Measurements from ENCODE around the gene MBP.

MBP gene

DNA sequence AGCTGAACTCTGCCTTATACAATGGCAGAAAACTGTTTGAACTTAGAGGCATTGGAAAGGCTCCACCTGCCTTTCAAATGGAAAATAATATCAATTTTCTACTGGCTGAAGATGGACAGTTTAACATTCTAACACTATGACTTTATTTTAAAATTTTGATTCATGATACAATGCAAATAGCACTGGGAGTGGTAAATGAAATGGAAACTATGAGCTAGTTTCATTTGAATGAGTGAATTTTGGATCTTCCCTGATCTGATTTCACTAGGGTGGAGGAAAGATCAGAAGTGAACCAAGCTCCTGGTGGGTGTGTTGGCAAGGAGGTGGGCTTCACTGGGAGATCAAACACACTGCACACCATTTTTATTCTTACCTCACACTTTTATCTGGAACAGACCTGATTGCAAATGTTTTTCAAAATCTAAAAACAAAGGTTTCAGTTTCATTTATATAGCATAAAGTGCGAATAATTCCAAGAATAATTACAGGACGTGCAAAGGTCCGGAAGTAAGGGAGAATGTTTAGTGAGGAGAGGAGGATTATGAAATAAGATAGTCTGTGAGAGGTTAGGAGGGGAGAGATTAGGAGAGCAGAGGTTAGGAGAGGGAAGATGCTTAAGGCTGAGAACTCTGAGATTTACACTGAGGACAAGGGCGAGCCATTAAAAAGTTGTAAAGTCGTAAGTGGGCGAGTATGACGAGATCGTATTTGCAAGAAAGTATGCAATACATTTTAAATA, 18.6 kb upstream of the MBP start:
- DNase-seq (ENCODE audit: low spot score): no peak

DNA sequence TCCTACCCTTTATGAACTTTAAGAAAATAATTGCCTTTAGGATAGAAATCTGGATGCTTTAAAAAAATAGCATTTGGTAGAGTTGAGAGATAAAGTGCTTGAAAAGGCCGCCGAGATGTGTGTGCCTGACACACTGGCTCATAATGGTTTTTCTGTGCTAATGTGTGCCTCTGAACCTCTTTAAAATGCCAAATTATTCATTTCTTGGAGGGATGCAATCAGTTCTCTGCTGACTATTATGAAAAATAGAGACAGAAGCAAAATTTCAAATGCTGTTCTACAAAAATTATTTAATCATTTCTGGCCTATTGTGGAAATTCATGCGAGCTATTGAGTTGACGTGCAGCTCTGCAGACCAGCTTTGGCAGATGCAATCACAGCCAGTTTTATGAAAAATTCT, 18.0 kb upstream of the MBP start:
- DNase-seq (ENCODE audit: low spot score): no peak

DNA sequence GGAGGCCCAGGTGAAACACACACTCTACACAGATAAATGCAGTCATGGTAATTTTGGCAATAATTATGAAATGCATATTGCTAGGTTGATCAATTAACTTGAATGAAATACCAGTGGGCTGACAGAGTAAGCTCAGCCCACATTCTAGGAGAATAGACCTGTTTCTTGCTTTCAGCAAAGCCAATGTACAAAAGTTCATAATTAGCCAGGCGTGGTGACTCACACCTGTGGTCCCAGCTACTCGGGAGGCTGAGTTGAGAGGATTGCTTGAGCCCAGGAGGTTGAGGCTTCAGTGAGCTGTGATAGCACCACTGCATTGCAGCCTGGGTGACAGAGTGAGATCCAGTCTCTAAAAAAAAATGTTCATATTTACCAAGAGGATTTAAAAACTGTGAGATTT, 15.7 kb upstream of the MBP start:
- DNase-seq (ENCODE audit: low spot score): no peak

DNA sequence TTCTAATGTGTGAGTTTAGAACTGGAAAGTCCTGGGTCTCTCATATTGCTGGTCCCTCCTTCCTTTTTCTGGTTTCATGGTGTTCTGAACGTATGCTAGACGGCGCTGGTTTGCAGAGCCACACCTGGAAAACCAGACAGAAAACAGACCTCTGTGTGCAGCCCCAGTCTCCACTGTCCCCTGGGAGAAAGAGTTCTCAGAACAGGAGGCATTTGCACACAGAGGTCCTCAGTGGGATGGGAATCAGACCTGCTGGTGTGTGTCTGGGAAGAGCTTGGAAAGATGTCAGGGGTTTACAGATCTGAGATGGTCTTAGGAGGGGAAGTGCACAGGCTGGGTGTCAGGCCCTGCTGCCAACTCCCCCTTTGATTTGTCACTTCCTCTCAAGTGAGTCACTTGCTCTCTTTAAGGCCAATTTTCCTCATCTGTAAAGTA, 14.9 kb upstream of the MBP start:
- DNase-seq (ENCODE audit: low spot score): no peak

DNA sequence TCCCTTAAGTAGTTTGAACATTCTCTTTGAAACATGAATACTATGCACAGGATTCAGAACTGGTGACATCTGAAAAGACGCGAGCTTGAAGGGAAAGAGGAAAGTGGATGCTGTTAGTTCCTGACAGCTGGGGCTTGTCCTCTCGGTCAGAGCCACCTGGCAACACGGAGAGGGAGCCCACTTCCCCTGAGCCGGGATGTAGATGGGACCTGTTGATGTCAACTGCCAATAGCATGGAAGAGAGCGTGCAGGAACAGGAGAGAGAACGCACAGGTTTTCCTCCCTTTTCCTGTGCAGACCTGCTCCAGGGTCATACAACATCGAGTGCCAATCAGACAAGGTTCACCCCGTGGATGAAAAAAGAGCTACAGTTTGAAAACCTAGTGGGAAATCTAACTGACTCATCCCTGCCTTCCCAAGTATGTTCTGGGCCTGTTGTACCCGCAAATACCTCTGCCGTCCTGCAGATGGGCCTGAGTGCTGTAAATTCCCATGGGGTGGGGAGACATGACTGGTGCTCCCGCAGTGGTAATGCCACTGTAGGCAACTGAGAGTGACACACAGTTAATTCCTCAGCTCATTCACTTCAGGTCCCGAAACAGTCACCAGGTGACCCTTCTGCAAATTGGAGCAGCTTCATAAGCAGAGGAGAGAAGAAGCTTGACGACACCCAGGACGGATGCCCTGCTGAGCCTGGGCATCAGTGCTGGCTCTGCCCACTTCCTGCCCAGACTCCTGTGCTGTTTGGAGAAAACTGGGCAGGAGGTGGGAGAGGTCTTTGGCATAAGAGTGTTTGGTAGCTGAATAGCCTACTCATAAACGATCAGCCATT, 13.9 kb upstream of the MBP start:
- DNase-seq (ENCODE audit: low spot score): no peak

DNA sequence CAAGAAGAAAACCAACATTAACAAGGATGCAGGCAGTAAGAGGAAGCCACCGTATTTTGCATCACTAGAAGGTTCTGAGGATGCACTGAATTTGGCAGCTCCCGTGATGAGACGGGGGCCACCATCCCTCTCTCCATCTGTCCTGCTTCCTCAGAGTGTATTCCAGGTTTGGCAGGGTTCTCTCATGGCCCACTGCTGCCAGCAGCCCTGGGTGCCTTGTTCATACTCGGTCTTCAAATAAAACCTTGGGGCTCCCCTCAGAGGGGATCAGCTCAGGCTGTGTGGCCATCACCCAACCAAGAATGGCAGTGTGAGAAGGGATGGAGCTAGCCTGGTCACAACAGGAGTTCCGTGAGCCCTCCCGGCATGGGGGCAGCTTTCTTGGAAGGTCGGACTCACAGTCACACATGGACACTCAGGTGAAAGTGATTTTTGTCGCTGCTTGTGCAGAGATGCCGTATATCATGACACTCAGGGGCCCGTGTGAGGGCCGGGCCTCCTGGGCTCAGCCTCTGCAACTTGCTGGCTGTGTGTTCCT, 12.8 kb upstream of the MBP start:
- DNase-seq (ENCODE audit: low spot score): no peak

DNA sequence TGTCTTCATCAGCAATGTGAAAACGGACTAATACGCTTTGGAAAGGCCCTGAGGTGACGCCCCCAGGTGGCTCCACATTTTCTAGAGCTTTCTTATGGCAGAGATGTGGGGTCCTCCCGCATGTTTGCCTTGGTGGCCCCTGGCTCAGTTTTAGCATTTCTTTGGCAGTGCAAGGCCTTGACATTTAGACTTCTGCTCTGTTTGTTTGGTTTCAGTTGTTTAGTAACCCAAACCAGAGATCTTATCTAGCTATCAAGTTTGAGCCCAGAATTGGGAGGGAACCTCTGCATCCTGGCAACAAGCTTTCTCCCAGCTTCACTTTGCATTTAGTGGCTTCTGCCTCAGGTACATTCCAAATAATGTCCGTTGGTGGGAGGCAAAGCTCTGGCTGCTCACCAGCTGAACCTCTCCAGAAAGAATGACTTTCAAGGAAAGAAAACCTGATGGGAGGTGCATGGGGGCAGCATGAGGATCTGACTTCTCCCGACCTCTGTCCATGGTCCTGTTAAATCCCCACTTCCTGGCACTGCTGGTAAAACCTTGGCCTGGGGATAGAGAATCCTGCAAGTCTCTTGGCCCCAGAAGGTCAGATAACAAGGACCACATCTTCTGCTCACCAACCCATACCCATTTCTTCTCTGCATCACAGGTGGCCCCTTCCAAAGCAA, 12.0 kb upstream of the MBP start:
- DNase-seq (ENCODE audit: low spot score): no peak

DNA sequence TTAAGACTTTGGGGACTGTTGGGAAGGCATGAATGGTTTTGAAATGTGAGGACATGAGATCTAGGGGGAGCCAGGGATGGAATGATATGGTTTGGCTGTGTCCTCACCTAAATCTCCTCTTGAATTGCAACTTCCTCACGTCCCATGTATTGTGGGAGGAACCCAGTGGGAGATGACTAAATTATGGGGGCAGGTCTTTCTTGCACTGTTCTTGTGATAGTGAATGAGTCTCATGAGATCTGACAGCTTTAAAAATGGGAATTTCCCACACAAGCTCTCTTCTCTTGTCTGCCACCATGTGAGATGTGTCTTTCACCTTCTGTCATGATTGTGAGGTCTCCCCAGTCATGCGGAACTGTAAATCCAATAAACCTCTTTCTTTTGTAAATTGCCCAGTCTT, 11.5 kb upstream of the MBP start:
- no peak for DNase-seq (ENCODE audit: low spot score)

DNA sequence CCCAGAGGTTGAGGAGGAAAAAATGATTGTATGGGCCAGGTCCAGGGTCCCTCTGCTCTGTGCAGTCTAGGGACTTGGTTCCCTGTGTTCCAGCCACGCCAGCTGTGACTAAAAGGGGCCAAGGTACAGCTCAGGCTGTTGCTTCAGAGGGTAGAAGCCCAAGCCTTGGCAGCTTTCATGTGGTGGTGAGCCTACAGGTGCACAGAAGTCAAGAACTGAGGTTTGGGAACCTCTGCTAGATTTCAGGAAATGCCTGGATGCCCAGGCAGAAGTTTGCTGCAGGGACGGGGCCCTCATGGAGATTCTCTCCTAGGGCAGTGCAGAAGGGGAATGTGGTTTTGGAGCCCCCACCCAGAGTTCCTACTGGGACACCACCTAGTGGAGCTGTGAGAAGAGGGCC, 10.6 kb upstream of the MBP start:
- no peak for DNase-seq (ENCODE audit: low spot score)

DNA sequence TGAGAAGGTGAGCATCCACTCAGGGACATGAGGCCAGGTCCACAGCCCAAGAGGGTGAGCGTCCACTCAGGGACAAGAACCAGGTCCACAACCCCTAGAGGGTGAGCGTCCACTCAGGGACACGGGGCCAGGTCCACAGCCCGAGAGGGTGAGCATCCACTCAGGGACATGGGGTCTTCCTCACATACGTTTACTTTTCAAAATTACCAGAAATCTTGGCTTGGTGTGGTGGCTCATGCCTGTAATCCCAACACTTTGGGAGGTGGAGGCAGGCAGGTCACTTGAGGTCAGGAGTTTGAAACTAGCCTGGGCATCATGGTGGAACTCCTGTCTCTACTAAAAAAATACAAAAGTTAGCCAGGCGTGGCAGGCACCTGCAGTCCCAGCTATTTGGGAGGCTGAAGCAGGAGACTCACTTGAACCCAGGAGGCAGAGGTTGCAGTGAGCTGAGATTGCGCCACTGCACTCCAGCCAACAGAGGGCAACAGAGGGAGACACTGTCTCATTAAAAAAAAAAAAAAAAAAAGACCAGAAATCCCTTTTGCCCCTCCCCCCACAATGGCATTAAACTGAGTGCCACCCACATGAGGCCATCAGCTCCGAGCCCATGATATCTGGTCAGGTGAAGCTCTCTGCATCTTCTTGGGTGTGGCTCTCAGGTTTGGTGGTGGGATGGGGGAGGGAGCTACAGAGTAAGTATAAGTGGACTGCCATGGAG, 9.0 kb upstream of the MBP start:
- no peak for DNase-seq (ENCODE audit: low spot score)

DNA sequence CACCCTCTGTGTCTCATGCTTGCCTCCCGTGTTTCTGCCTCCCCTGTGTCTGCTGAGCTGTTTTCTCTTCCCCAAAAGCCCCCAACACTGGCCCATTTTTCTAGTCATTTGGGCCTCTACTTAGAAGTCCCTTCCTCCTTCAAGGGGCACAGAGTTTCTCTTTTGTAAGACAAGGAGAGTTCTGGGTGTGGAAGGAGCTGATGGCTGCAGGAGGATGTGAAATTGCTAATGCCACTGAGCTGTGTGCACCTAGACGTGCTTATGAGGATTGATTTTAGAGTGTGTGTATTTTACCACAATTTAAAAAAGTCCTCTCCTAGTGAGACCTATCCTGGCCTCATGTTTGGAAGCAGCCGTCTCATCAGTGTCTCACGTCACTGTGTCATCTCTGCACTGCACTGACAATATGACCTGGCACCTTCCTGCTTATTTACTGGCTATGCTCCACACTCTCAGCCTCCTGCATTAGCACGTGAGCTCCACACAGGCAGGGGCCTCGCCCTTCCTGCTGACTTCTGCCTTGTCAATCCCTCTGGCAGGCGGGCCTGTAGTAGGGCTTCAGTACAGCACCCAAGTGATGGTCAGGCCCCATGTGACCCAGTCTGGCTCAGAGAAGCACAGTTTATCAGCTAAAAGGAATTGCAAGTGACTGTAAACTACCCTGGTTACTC, 8.0 kb upstream of the MBP start:
- DNase-seq (ENCODE audit: low spot score): no peak

DNA sequence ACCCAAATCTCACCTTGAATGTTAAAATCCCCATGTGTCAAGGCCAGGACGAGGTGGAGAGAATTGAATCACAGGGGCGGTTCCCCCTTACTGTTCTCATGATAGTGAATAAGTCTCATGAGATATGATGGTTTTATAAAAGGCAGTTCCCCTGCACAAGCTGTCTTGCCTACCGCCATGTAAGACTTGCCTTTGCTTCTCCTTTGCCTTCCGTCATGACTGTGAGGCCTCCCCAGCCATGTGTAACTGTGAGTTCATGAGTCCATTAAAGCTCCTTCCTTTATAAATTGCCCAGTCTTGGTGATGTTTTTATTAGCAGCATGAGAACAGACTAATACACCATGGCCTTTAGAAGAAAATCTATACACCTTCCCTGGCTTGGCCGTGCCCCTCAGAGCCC, 7.4 kb upstream of the MBP start:
- DNase-seq (ENCODE audit: low spot score): no peak

DNA sequence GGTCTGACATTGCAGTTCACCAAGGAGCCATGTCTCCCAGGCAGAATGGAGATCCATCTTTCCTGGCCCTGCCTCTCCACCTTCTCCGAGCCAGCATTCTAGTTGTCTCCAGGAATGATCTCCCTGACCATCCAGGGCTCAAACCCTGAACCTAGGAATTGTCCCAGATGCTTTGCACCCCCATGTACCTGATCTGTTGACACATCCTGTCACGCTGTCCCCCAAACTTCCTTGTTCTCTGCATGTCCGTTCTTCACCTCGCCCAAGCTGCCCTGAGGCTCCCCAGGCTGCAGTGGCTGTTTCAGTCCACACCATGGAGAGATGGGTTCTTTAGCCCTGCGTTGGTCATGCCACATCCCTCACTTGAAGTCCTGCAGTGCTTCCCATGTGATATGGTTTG, 7.0 kb upstream of the MBP start:
- no peak for DNase-seq (ENCODE audit: low spot score)

DNA sequence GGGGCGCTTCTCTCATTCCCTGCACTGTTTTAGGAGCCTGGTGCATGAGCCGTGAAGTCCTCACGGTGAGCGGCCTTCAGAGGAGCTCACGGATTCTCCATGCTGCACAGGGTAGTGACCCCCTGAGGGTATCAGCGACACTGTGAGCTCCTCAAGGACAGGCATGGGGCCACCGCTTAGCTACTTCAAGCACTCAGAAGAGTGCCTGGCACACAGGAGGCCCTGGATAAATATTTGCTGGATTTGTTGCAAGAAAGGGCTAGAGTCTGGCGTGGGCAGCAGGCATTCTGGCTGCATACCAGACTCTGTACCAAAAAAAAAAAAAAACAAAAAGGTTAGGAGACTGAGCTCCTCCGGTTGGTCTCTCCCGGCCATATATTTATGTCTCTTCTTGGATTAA, 5.7 kb upstream of the MBP start:
- DNase-seq (ENCODE audit: low spot score): no peak

DNA sequence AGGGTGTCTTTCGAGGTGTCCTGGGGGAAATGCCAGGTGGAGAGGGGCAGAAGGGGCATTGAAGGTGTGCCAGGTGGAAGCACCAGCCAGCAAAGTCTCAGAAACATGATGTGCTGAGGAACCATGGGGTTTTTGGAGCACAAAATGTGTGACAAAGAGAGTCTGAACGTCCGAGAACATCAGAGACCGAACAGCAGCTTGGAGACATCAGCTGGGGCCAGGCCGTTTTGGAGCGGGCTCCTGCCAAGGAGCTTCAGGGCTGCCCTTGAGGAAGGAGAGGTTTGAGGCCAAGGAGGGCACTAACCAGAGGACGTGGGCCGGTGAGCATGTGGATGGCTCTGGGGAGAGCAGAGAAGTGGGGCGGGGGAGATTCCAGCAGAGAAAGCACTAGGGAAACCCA, 5.3 kb upstream of the MBP start:
- no peak for DNase-seq (ENCODE audit: low spot score)

DNA sequence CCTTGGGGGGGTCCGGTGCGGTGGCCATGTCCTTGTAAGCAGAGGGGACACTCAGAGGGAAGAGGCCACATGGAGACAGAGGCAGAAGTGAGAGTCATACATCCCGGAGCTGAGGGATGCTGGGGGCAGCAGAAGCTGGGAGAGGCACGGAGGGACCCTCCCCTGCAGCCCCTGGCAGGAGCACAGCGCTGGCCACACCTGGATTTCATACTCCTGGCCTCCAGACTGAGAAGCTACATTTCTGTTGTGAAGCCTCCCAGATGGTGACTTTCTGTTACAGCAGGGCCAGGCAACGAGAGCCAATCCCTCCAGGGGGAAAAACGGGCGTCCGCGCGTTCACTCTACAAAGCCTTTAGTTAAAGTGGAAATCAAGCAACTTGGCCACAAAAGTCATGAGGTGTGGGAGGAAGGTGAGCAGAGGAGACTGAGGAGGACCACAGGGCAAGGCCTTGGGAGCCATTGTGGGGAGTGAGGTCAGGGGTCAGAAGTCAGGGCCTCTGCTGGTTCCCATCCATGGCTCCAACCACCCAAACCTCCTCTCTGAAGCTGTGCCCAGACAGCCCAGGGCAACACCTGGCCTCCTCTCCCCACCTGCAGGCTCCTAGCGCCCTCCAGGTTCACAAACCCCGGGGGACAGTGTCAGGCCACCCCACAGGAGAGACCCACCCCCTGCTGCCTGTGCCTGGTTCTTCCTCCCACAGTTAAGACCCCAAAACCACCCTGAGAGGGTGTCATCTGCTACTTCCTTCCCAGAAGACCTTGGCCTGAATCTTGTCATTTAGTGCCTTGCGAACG, 4.5 kb upstream of the MBP start:
- DNase-seq (ENCODE audit: low spot score): no peak

DNA sequence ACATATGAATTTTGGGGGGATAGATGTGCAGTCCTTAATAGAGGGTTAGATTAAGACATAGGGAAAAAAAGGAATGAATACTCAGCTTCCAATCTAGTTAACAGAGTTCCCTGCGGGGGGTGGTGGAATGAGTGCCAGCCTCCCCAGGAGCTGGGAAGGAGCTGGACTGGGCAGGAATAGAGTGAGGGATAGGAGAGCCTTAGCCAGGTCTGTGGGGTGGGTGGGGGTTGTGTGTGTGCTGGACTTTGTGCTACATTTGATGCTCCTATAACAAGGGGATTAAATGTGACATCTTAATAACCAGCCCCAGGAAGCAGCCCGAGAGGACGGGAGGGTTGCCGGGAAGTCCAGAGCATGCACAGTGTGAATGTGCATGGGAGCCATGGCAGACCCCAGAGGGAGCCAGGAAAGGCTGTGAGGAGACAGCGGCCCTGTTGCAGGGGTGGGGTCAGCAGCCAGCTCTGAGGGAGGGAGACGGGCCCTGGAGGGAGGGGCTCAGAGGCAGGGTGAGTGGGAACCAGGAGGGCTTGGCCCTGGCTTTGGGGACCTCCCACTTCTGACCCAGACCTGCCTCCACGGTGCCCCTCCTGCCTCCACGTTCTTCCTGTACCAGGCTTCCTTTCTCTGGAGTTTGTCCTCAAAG, 3.6 kb upstream of the MBP start:
- no peak for DNase-seq (ENCODE audit: low spot score)

DNA sequence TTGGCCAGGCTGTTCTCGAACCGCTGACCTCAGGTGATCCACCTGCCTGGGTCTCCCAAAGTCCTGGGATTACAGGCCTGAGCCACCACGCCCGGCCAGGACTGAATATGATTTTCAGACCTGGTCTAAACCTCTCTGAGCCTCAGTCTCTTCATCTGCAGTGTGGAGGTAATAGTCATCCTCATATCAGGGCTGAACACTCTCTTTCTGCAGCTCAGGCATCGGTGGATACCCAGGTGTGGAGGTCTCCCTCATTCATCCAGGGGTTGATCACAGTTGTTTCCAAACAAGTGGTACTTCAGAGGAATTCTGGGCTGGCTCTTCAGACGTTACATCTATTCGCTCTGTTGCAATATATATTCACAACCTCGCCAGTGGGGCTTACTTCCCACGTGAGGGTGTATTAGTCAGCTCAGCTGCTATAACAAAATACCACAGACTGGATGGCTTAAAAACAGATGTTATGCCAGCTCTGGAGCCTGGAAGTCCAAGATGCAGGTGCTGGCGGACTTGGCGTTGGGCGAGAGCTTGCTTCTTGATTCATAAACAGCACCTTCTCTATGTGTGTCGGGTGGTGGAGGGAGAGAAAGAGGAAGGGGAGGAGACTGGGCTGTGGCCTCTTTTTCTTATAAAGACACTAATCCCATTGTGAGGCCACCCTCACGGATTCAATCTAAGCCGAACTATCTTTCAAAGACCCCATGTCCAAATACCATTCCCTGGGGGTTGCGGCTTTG, 2.9 kb upstream of the MBP start:
- no peak for DNase-seq (ENCODE audit: low spot score)

DNA sequence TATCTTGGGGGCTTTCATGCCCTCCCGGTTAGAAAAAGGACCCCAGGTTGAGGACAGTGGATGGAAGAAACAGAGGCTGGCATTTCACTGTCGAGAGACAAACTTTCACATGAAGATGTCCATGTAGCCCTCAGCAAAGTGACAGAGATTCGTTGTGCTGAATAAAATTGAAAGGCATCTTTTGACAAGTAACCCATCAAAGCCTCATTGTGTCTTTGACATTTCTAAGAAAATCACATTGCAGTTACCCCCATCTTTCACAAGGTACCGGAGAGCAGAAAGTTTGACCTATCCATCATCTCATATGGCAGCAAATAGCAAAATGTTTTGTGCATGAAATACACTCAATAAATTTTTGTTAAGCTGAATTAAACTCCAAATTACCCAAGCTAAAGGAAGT, 2.0 kb upstream of the MBP start:
- no peak for DNase-seq (ENCODE audit: low spot score)
